C4-2B (cell line): ENCODE measurements around the gene HORMAD1.

Source experiments
- H3K27ac ChIP-seq: fragments of 450-650 bp; 2 replicates; pipeline ENCODE4 v1.5.1; 2017
- CTCF ChIP-seq: fragments of 450-650 bp; conservative IDR thresholded peaks from 2 replicates; pipeline ENCODE4 v1.5.1; 2017; ENCODE audit warnings: mild to moderate bottlenecking
- ZFX ChIP-seq: fragments of 450-650 bp; IDR thresholded peaks from 2 replicates; pipeline ENCODE4 v1.6.1; 2017

Gene HORMAD1

GRCh38 chr1:150649441-150650075 lies 71.1 kb downstream of the HORMAD1 start:
- no peak overlapping the region for H3K27ac ChIP-seq
- TF ChIP-seq ZFX, result no peak
- TF ChIP-seq CTCF, result no peak
